Right lobe of liver (tissue), 4 donors: ENCODE measurements around the gene ERO1B.

Experiments
- CTCF ChIP-seq, 4 donors: fragments of 200-600 bp in 3 of 4; fragments of 450-650 bp in 1 of 4; IDR thresholded peaks; one replicate each; pipeline versions ENCODE4 v1.5.1 to v1.8.0; 2016 to 2022; ENCODE audit warnings: antibody characterized with exemption in 4 of 4, mild to moderate bottlenecking in 2 of 4
- POLR2A ChIP-seq: fragments of 450-650 bp; IDR thresholded peaks from one replicate; pipeline ENCODE4 v1.6.1; 2017; ENCODE audit warnings: antibody characterized with exemption, mild to moderate bottlenecking
- donor health status: DM: no; HTN: no; CAD: no.
- donor health status: DM: no; HTN: no; CAD: no.
- donor health status: DM: no; HTN: yes; CAD: no.

GRCh38 chr1:236261033-236261432, 20.7 kb downstream of the ERO1B start:
- TF ChIP-seq CTCF (IDR thresholded peaks at IDR 0.05) (no peak), POLR2A (no peak)
